T-cell (primary cell): ENCODE measurements around the gene LRRFIP1. TPM values are rescaled to one million over a fixed set of nuclear protein-coding genes. Genes with fewer than 3 reads are reported as not detected.

ENCODE experiments used
- ATAC-seq, 4 experiments: fragments of 200-7000 bp in 3 of 4; fragments of 150-1000 bp in 1 of 4; cut with Tn5 transposase; replicated peaks in 1 of 4; 1 replicate in 3 of 4; 2 replicates in 1 of 4; pipeline ENCODE4 v1.10.0; 2021; ENCODE audit warnings: moderate library complexity in 3 of 4, mild to moderate bottlenecking in 2 of 4, moderate number of reproducible peaks in 1 of 4
- CTCF ChIA-PET, 2 donors: fragments of 300-600 bp; sonication (Branson Sonifier 250); formaldehyde crosslinking; loops; one replicate each; lab custom pipeline; 2022; ENCODE audit warnings: antibody characterized with exemption in 2 of 2; lab: Charles Lee
- POLR2A ChIA-PET, 2 donors: fragments of 300-600 bp; sonication (Branson Sonifier 250); formaldehyde crosslinking; loops; one replicate each; lab custom pipeline; 2022; ENCODE audit warnings: antibody characterized with exemption in 2 of 2; lab: Charles Lee
- DNase-seq, 35 experiments: peaks; one replicate each; pipeline versions ENCODE4 v3.0.0 to v3.0.0-alpha.2; 2013 to 2023
- H3K27ac ChIP-seq: one replicate; pipeline ENCODE4 v1.5.1; 2013; ENCODE audit warnings: low read length
- H3K27me3 ChIP-seq, 2 experiments: replicated peaks in 1 of 2; 1 replicate in 1 of 2; 2 replicates in 1 of 2; pipeline versions ENCODE4 v1.6.1 to v1.7.0; 2013; ENCODE audit warnings: low read length in 1 of 2, mixed read lengths in 1 of 2; ENCODE audit not compliant: control insufficient read depth in 2 of 2, insufficient read depth in 2 of 2; ENCODE audit errors: extremely low read depth in 1 of 2
- H3K36me3 ChIP-seq, 2 donors: 1 replicate in 1 of 2; 2 replicates in 1 of 2; pipeline versions ENCODE4 v1.6.1 to v1.7.0; 2013; ENCODE audit warnings: low read length in 1 of 2; ENCODE audit not compliant: control insufficient read depth in 2 of 2, insufficient read depth in 1 of 2; ENCODE audit errors: extremely low read depth in 1 of 2
- H3K4me1 ChIP-seq, 2 experiments: 1 replicate in 1 of 2; 2 replicates in 1 of 2; pipeline versions ENCODE4 v1.6.1 to v1.7.0; 2013; ENCODE audit warnings: low read length in 2 of 2, mixed read lengths in 1 of 2; ENCODE audit not compliant: insufficient read depth in 2 of 2, control insufficient read depth in 1 of 2; ENCODE audit errors: extremely low read depth in 1 of 2
- H3K4me3 ChIP-seq, 2 donors: 1 replicate in 1 of 2; 2 replicates in 1 of 2; pipeline versions ENCODE4 v1.5.1 to v1.7.0; 2013; ENCODE audit warnings: mild to moderate bottlenecking in 2 of 2, low read length in 1 of 2, moderate library complexity in 1 of 2; ENCODE audit not compliant: control insufficient read depth in 1 of 2; ENCODE audit errors: extremely low read depth in 1 of 2
- H3K9me3 ChIP-seq: 2 replicates; pipeline ENCODE4 v1.7.0; 2013
- H3K27ac Mint-ChIP-seq, 2 donors: one replicate each; pipeline ENCODE4 v1.8.0; 2020 to 2021; ENCODE audit warnings: mild to moderate bottlenecking in 2 of 2, mixed read lengths in 2 of 2
- H3K27me3 Mint-ChIP-seq, 2 donors: one replicate each; pipeline ENCODE4 v1.8.0; 2021 to 2022; ENCODE audit warnings: mixed read lengths in 2 of 2
- H3K36me3 Mint-ChIP-seq: one replicate; pipeline ENCODE4 v1.8.0; 2021; ENCODE audit warnings: mixed read lengths
- H3K4me1 Mint-ChIP-seq, 3 donors: one replicate each; pipeline ENCODE4 v1.8.0; 2020 to 2022; ENCODE audit warnings: mixed read lengths in 3 of 3, mild to moderate bottlenecking in 1 of 3
- H3K4me3 Mint-ChIP-seq, 3 donors: one replicate each; pipeline ENCODE4 v1.8.0; 2020 to 2022; ENCODE audit warnings: mild to moderate bottlenecking in 3 of 3, mixed read lengths in 3 of 3, moderate library complexity in 3 of 3
- H3K9me3 Mint-ChIP-seq, 3 donors: one replicate each; pipeline ENCODE4 v1.8.0; 2020 to 2022; ENCODE audit warnings: mixed read lengths in 3 of 3
- WGBS: methylation state at CpG from one replicate; pipeline ENCODE4 v1.1.5; 2013; ENCODE audit warnings: missing lambda C conversion rate; ENCODE audit not compliant: insufficient coverage; 5-methylcytosine and 5-hydroxymethylcytosine counted together
- total RNA-seq, 35 experiments: library from RNA in 6 of 35; stranded (reverse) in 6 of 35; fragments of 120-200 nt in 1 of 35; gene quantifications; one replicate each; pipeline versions ENCODE4 v1.2.1 to v1.2.4 and lab custom pipeline; 2013 to 2026

The LRRFIP1 gene
- total RNA-seq, 5 donors from 2014 or later (not counting 1 experiment from before 2014, with no cell fraction given): 105 to 170 (median 128) TPM

- Mint-ChIP-seq H3K4me1 (peaks cover 28 to 35% (median 34%) of the 10 kb centered on the region in 3 donors), H3K9me3 (no peaks in the 10 kb centered on the region), H3K36me3 (no peaks in the 10 kb centered on the region), H3K27ac (peak overlapping the region; percentile 39 to 48), H3K27me3 (peaks cover 0 to 4% of the 10 kb centered on the region in 2 donors), H3K4me3 (peak overlapping the region; percentile 25 to 59 (median 47))
- DNase-seq: peak in 1 of 35 experiments; percentile 37
- WGBS: 49% methylated on average over 3 of the region's 15 CpGs
- peak; percentile 54 to 96 (median 78) for ATAC-seq
- Histone ChIP-seq H3K9me3 (no peaks in the 10 kb centered on the region), H3K4me3 (no peak overlapping the region), H3K36me3 (no peaks in the 10 kb centered on the region), H3K27ac (no peak overlapping the region), H3K4me1 (peaks cover 10 to 25% of the 10 kb centered on the region in 2 experiments), H3K27me3 (no peaks in the 10 kb centered on the region)
- CTCF ChIA-PET: interaction anchor here in 1 of 2 donors (0.6 kb wide), 1 partner anchor 24 kb away, joined by 5 read pairs; no protein-coding TSS in a partner anchor
- POLR2A ChIA-PET: interaction anchor here in 1 of 2 donors (0.6 kb wide), 1 partner anchor 27 kb away, joined by 3 read pairs; the partner anchor contains the start of gene RAB17
Measured at GRCh38 chr2:237616734-237617586, 10.4 kb upstream of the LRRFIP1 start.

- H3K27ac ChIP-seq: no peak overlapping the region
- no CpG with 5 or more reads among the region's 4 CpGs for WGBS
- peak overlapping the region in 1 of 3 donors; percentile 59 for H3K4me3 Mint-ChIP-seq
- DNase-seq (no peak), ATAC-seq (peak in 1 of 4 experiments; percentile 25)
- CTCF ChIA-PET: interaction anchor here in 1 of 2 donors (0.6 kb wide), 1 partner anchor 23 kb away, joined by 5 read pairs; no protein-coding TSS in a partner anchor
- no peaks in the 10 kb centered on the region for H3K27me3 ChIP-seq
- H3K27ac Mint-ChIP-seq: no peak overlapping the region
- peaks cover 0 to 4% of the 10 kb centered on the region in 2 donors for H3K27me3 Mint-ChIP-seq
- no peak overlapping the region for H3K4me3 ChIP-seq
- no peaks in the 10 kb centered on the region for H3K9me3 ChIP-seq
- H3K36me3 ChIP-seq: no peaks in the 10 kb centered on the region
- peaks cover 10 to 25% of the 10 kb centered on the region in 2 experiments for H3K4me1 ChIP-seq
- H3K36me3 Mint-ChIP-seq: no peaks in the 10 kb centered on the region
- H3K9me3 Mint-ChIP-seq: no peaks in the 10 kb centered on the region
- POLR2A ChIA-PET: interaction anchor here in 1 of 2 donors (0.6 kb wide), 1 partner anchor 27 kb away, joined by 3 read pairs; the partner anchor contains the start of gene RAB17
- H3K4me1 Mint-ChIP-seq: peaks cover 28 to 35% (median 34%) of the 10 kb centered on the region in 3 donors
Measured at GRCh38 chr2:237617587-237617982, 9.8 kb upstream of the LRRFIP1 start.

GRCh38 chr2:237618449-237618848, 8.9 kb upstream of the LRRFIP1 start:
- no peaks in the 10 kb centered on the region for H3K36me3 ChIP-seq
- DNase-seq: no peak
- H3K4me3 ChIP-seq: no peak overlapping the region
- H3K27ac ChIP-seq: no peak overlapping the region
- H3K27ac Mint-ChIP-seq: no peak overlapping the region
- no peaks in the 10 kb centered on the region for H3K36me3 Mint-ChIP-seq
- peaks cover 28 to 35% (median 34%) of the 10 kb centered on the region in 3 donors for H3K4me1 Mint-ChIP-seq
- CTCF ChIA-PET: no interaction called here
- no peak overlapping the region for H3K4me3 Mint-ChIP-seq
- no peaks in the 10 kb centered on the region for H3K9me3 Mint-ChIP-seq
- peaks cover 0 to 4% of the 10 kb centered on the region in 2 donors for H3K27me3 Mint-ChIP-seq
- ATAC-seq: no peak
- peaks cover 10 to 25% of the 10 kb centered on the region in 2 experiments for H3K4me1 ChIP-seq
- POLR2A ChIA-PET: no interaction called here
- no peaks in the 10 kb centered on the region for H3K27me3 ChIP-seq
- WGBS: no CpG with 5 or more reads among the region's 2 CpGs
- no peaks in the 10 kb centered on the region for H3K9me3 ChIP-seq

- ATAC-seq (no peak), DNase-seq (no peak)
- H3K4me3 ChIP-seq: no peak overlapping the region
- H3K9me3 ChIP-seq: no peaks in the 10 kb centered on the region
- H3K4me1 ChIP-seq: peaks cover 0 to 13% of the 10 kb centered on the region in 2 experiments
- Mint-ChIP-seq H3K27ac (peak overlapping the region in 1 of 2 donors; percentile 39), H3K9me3 (no peaks in the 10 kb centered on the region), H3K36me3 (no peaks in the 10 kb centered on the region), H3K4me1 (peaks cover 10 to 15% (median 13%) of the 10 kb centered on the region in 3 donors), H3K4me3 (no peak overlapping the region), H3K27me3 (peaks cover 6 to 16% of the 10 kb centered on the region in 2 donors)
- H3K27ac ChIP-seq: no peak overlapping the region
- peaks cover 0 to 26% of the 10 kb centered on the region in 2 experiments for H3K27me3 ChIP-seq
- WGBS: 86% methylated on average over 8 of the region's 13 CpGs
- CTCF ChIA-PET: interaction anchor here in 1 of 2 donors (0.6 kb wide), 1 partner anchor 111 kb away, joined by 6 read pairs; no protein-coding TSS in a partner anchor
- H3K36me3 ChIP-seq: no peaks in the 10 kb centered on the region
- POLR2A ChIA-PET: interaction anchor here in 1 of 2 donors (0.6 kb wide), 1 partner anchor 81 kb away, joined by 3 read pairs; no protein-coding TSS in a partner anchor
Measured at GRCh38 chr2:237623428-237624403, 3.7 kb upstream of the LRRFIP1 start.

GRCh38 chr2:237624565-237624964, 2.8 kb upstream of the LRRFIP1 start:
- no peaks in the 10 kb centered on the region for H3K9me3 Mint-ChIP-seq
- peaks cover 15 to 17% (median 15%) of the 10 kb centered on the region in 3 donors for H3K4me1 Mint-ChIP-seq
- H3K27ac Mint-ChIP-seq: no peak overlapping the region
- no peaks in the 10 kb centered on the region for H3K9me3 ChIP-seq
- ChIA-PET CTCF (interaction anchor here in 1 of 2 donors (1.3 kb wide), 1 partner anchor 117 kb away, joined by 3 read pairs; no protein-coding TSS in a partner anchor), POLR2A (no interaction called here)
- no peak overlapping the region for H3K27ac ChIP-seq
- H3K27me3 Mint-ChIP-seq: peaks cover 9 to 21% of the 10 kb centered on the region in 2 donors
- H3K4me3 ChIP-seq: no peak overlapping the region
- H3K27me3 ChIP-seq: peaks cover 0 to 32% of the 10 kb centered on the region in 2 experiments
- no peaks in the 10 kb centered on the region for H3K36me3 ChIP-seq
- peaks cover 0 to 15% of the 10 kb centered on the region in 2 experiments for H3K4me1 ChIP-seq
- ATAC-seq (no peak), DNase-seq (no peak)
- no peak overlapping the region for H3K4me3 Mint-ChIP-seq
- H3K36me3 Mint-ChIP-seq: no peaks in the 10 kb centered on the region
- 100% methylated on average over 5 of the region's 6 CpGs for WGBS
